IMR-90 (cell line): ENCODE measurements around the gene PI3. TPM values are rescaled to one million over a fixed set of nuclear protein-coding genes. Genes with fewer than 3 reads are reported as not detected.

Experiments
- ATAC-seq: fragments of 200-7000 bp; cut with Tn5 transposase; 2 replicates; pipeline ENCODE4 v1.9.1; 2020; ENCODE audit warnings: low read depth, mild to moderate bottlenecking, moderate library complexity
- BruUV-seq: library from RNA; stranded (reverse); fragments of 400-500 nt; replicated peaks from 2 replicates; lab custom pipeline; 2021; lab: Mats Ljungman, UMichigan
- CTCF ChIA-PET: fragments of 300-600 bp; formaldehyde crosslinking; extraction: SDS; loops from one replicate; lab custom pipeline; 2021; ENCODE audit warnings: antibody characterized with exemption; lab: Yijun Ruan, JAX
- POLR2A ChIA-PET: fragments of 300-600 bp; sonication (Branson Sonifier 250); formaldehyde crosslinking; loops from one replicate; lab custom pipeline; 2022; ENCODE audit warnings: antibody characterized with exemption; ENCODE audit not compliant: unreplicated experiment; lab: Charles Lee
- DNase-seq: peaks from one replicate; pipeline ENCODE4 v3.0.0; 2013
- H2AFZ ChIP-seq: replicated peaks from 2 replicates; pipeline ENCODE3; 2013; ENCODE audit warnings: low read length, mild to moderate bottlenecking; ENCODE audit not compliant: poor library complexity
- H2AK5ac ChIP-seq: 2 replicates; pipeline ENCODE4 v1.6.1; 2013; ENCODE audit warnings: low read depth, low read length, inconsistent platforms
- H2AK9ac ChIP-seq: replicated peaks from 2 replicates; pipeline ENCODE3; 2013; ENCODE audit warnings: mild to moderate bottlenecking, low read depth, low read length, moderate library complexity; ENCODE audit not compliant: poor library complexity
- H2BK120ac ChIP-seq: 2 replicates; pipeline ENCODE4 v1.6.1; 2013; ENCODE audit warnings: low read depth, low read length, inconsistent platforms
- H2BK15ac ChIP-seq: 3 replicates; pipeline ENCODE4 v1.6.1; 2013; ENCODE audit warnings: low read depth, low read length, inconsistent platforms
- H2BK20ac ChIP-seq: 2 replicates; pipeline ENCODE4 v1.6.1; 2013; ENCODE audit warnings: low read depth, mild to moderate bottlenecking, inconsistent platforms, low read length, moderate library complexity
- H2BK5ac ChIP-seq: 2 replicates; pipeline ENCODE4 v1.6.1; 2013; ENCODE audit warnings: mild to moderate bottlenecking, low read depth, low read length, inconsistent platforms; ENCODE audit not compliant: poor library complexity, severe bottlenecking
- H3K14ac ChIP-seq: replicated peaks from 2 replicates; pipeline ENCODE4 v1.6.1; 2013; ENCODE audit warnings: low read depth, low read length, inconsistent platforms
- H3K18ac ChIP-seq: 2 replicates; pipeline ENCODE4 v1.6.1; 2013; ENCODE audit warnings: low read depth, low read length, control low read depth
- H3K23ac ChIP-seq: 2 replicates; pipeline ENCODE4 v1.6.1; 2013; ENCODE audit warnings: low read depth, low read length, inconsistent platforms
- H3K27ac ChIP-seq: 2 replicates; pipeline ENCODE4 v1.5.1; 2013; ENCODE audit warnings: mild to moderate bottlenecking, control low read depth, low read length; ENCODE audit not compliant: insufficient read depth
- H3K27me3 ChIP-seq: 2 replicates; pipeline ENCODE4 v1.6.1; 2013; ENCODE audit warnings: low read length; ENCODE audit not compliant: control insufficient read depth, insufficient read depth
- H3K36me3 ChIP-seq: 2 replicates; pipeline ENCODE4 v1.6.1; 2013; ENCODE audit warnings: low read length, mixed read lengths; ENCODE audit not compliant: control insufficient read depth, insufficient read depth
- H3K4ac ChIP-seq: 2 replicates; pipeline ENCODE4 v1.6.1; 2013; ENCODE audit warnings: low read depth, low read length, inconsistent platforms
- H3K4me1 ChIP-seq: 2 replicates; pipeline ENCODE4 v1.6.1; 2013; ENCODE audit warnings: low read length, mixed read lengths; ENCODE audit not compliant: control insufficient read depth, insufficient read depth
- H3K4me2 ChIP-seq: 2 replicates; pipeline ENCODE4 v1.6.1; 2013; ENCODE audit warnings: low read depth, mild to moderate bottlenecking, control low read depth, low read length, moderate library complexity
- H3K4me3 ChIP-seq: 2 replicates; pipeline ENCODE4 v1.5.1; 2013; ENCODE audit warnings: low read depth, mild to moderate bottlenecking, control low read depth, low read length, moderate library complexity; ENCODE audit not compliant: insufficient read depth
- H3K56ac ChIP-seq: 2 replicates; pipeline ENCODE4 v1.6.1; 2013; ENCODE audit warnings: low read length, inconsistent platforms; ENCODE audit not compliant: insufficient read depth; ENCODE audit errors: extremely low read depth
- H3K79me1 ChIP-seq, 2 experiments: 2 replicates each; pipeline ENCODE4 v1.6.1; 2013; ENCODE audit warnings: low read length in 2 of 2, inconsistent platforms in 1 of 2, low read depth in 1 of 2
- H3K9ac ChIP-seq: 2 replicates; pipeline ENCODE4 v1.6.1; 2013; ENCODE audit warnings: low read depth, low read length, control low read depth
- H3K9me1 ChIP-seq: 2 replicates; pipeline ENCODE4 v1.6.1; 2013; ENCODE audit warnings: low read length, inconsistent platforms; ENCODE audit not compliant: insufficient read depth
- H3K9me3 ChIP-seq: 2 replicates; pipeline ENCODE4 v1.6.1; 2013; ENCODE audit warnings: low read length; ENCODE audit not compliant: control insufficient read depth, insufficient read depth
- H4K20me1 ChIP-seq: 2 replicates; pipeline ENCODE4 v1.6.1; 2013; ENCODE audit warnings: low read length, inconsistent platforms; ENCODE audit not compliant: insufficient read depth
- H4K5ac ChIP-seq: 2 replicates; pipeline ENCODE4 v1.6.1; 2013; ENCODE audit warnings: mild to moderate bottlenecking, low read depth, low read length, control low read depth
- H4K8ac ChIP-seq, 2 experiments: 2 replicates each; pipeline ENCODE4 v1.6.1; 2013; ENCODE audit warnings: low read depth in 2 of 2, low read length in 2 of 2, control low read depth in 1 of 2, inconsistent platforms in 1 of 2
- H4K91ac ChIP-seq: 2 replicates; pipeline ENCODE4 v1.6.1; 2013; ENCODE audit warnings: low read depth, low read length, inconsistent platforms; ENCODE audit not compliant: insufficient read depth
- BHLHE40 ChIP-seq: fragments of 150-350 bp; IDR thresholded peaks from 2 replicates; pipeline ENCODE4 v1.6.1; 2016; ENCODE audit warnings: mild to moderate bottlenecking, low read depth, low read length
- CEBPB ChIP-seq: IDR thresholded peaks from 2 replicates; pipeline ENCODE4 v1.6.1; 2012; ENCODE audit warnings: low read depth, low read length, improper control_type of control experiment
- CHD1 ChIP-seq: IDR thresholded peaks from 2 replicates; pipeline ENCODE4 v1.6.1; 2012; ENCODE audit warnings: low read depth, low read length, improper control_type of control experiment
- CTCF ChIP-seq: conservative IDR thresholded peaks from 2 replicates; pipeline ENCODE4 v1.5.1; 2012; ENCODE audit warnings: mild to moderate bottlenecking, low read depth, low read length, improper control_type of control experiment
- ELK1 ChIP-seq: fragments of 150-350 bp; IDR thresholded peaks from 2 replicates; pipeline ENCODE4 v1.6.1; 2016; ENCODE audit warnings: low read depth, mild to moderate bottlenecking, low read length, moderate library complexity, borderline replicate concordance
- FOS ChIP-seq: fragments of 150-350 bp; IDR thresholded peaks from 2 replicates; pipeline ENCODE4 v1.6.1; 2016; ENCODE audit warnings: low read depth, low read length
- MAFK ChIP-seq: IDR thresholded peaks from 2 replicates; pipeline ENCODE4 v1.6.1; 2012; ENCODE audit warnings: low read depth, low read length, improper control_type of control experiment
- MAZ ChIP-seq: IDR thresholded peaks from 2 replicates; pipeline ENCODE4 v1.6.1; 2012; ENCODE audit warnings: low read depth, mild to moderate bottlenecking, low read length, improper control_type of control experiment, moderate library complexity, borderline replicate concordance
- POLR2A ChIP-seq: IDR thresholded peaks from 2 replicates; pipeline ENCODE4 v1.6.1; 2012; ENCODE audit warnings: mild to moderate bottlenecking, low read depth, low read length
- RAD21 ChIP-seq: IDR thresholded peaks from 2 replicates; pipeline ENCODE4 v1.6.1; 2012; ENCODE audit warnings: low read length, improper control_type of control experiment
- RCOR1 ChIP-seq: IDR thresholded peaks from 2 replicates; pipeline ENCODE4 v1.6.1; 2012; ENCODE audit warnings: mild to moderate bottlenecking, low read length, improper control_type of control experiment; ENCODE audit not compliant: insufficient replicate concordance
- RFX5 ChIP-seq: IDR thresholded peaks from 2 replicates; pipeline ENCODE4 v1.8.0; 2012; ENCODE audit warnings: low read depth, mild to moderate bottlenecking, low read length, moderate library complexity
- USF2 ChIP-seq: fragments of 150-350 bp; IDR thresholded peaks from 2 replicates; pipeline ENCODE4 v1.6.1; 2017; ENCODE audit warnings: mild to moderate bottlenecking, antibody characterized with exemption, low read length, low read depth
- WGBS, 2 experiments: methylation state at CpG; one replicate each; pipeline versions ENCODE4 v1.1.5 to v1.1.7; 2013; ENCODE audit warnings: missing lambda C conversion rate in 2 of 2; ENCODE audit not compliant: insufficient read length in 1 of 2; ENCODE audit errors: extremely low coverage in 2 of 2; 5-methylcytosine and 5-hydroxymethylcytosine counted together
- dilution Hi-C: fragments of 300-500 bp; cut with HindIII; formaldehyde crosslinking; loops from one replicate; pipeline ENCODE4 v1.14.3; 2018; ENCODE audit warnings: low sequenced_read_pairs; ENCODE audit not compliant: unreplicated experiment
- in situ Hi-C: fragments of 300-500 bp; cut with MboI; formaldehyde crosslinking; loops from 3 replicates; pipeline ENCODE4 v1.14.3; 2019; ENCODE audit warnings: low sequenced_read_pairs, inconsistent platforms, mixed read lengths
- intact Hi-C: fragments of 100-400 bp; cut with micrococcal nuclease; formaldehyde crosslinking; loops from 2 replicates; pipeline ENCODE4 v1.10.0; 2022
- polyA plus RNA-seq, 3 experiments: library from polyadenylated mRNA; depleted of rRNA; stranded (reverse); fragments of >200 nt; gene quantifications; 2 replicates each; pipeline ENCODE4 v1.2.3, GENCODE V29; 2012; ENCODE audit warnings: low replicate concordance in 1 of 3
- total RNA-seq: library from RNA; depleted of rRNA; stranded (reverse); fragments of >200 nt; gene quantifications from 2 replicates; pipeline ENCODE4 v1.2.3, GENCODE V29; 2012

Gene PI3
- total and polyA plus RNA-seq, 2 of the 4 experiments (the other 2 are of a cell fraction): not detected

- Histone ChIP-seq H3K4me2 (no peak overlapping the region), H3K14ac (no peak overlapping the region), H3K79me1 (no peaks in the 10 kb centered on the region), H3K9me1 (no peaks in the 10 kb centered on the region), H2BK15ac (no peak overlapping the region), H3K27ac (no peak overlapping the region), H2AK5ac (no peak overlapping the region), H2BK120ac (no peak overlapping the region), H2AK9ac (no peak overlapping the region), H3K27me3 (peaks cover 9% of the 10 kb centered on the region), H3K56ac (no peak overlapping the region), H2BK20ac (no peak overlapping the region), H2BK5ac (no peak overlapping the region), H4K8ac (no peak overlapping the region), H3K18ac (no peak overlapping the region), H3K36me3 (no peaks in the 10 kb centered on the region), H3K9ac (no peak overlapping the region), H3K4me1 (no peaks in the 10 kb centered on the region), H2AFZ (no peak overlapping the region), H4K20me1 (no peaks in the 10 kb centered on the region), H4K5ac (no peak overlapping the region), H4K91ac (no peak overlapping the region), H3K4ac (no peak overlapping the region), H3K23ac (no peak overlapping the region), H3K9me3 (no peaks in the 10 kb centered on the region), H3K4me3 (no peak overlapping the region)
- dilution Hi-C loops: no loop called here
- in situ Hi-C loops: no loop called here
- no peak for DNase-seq
- TF ChIP-seq FOS (no peak), RFX5 (no peak), ELK1 (no peak), CTCF (no peak), RCOR1 (no peak), RAD21 (no peak), USF2 (no peak), MAZ (no peak), CEBPB (no peak), MAFK (no peak), CHD1 (no peak), POLR2A (no peak), BHLHE40 (no peak)
- intact Hi-C loops: no loop called here
- ChIA-PET CTCF (no interaction called here), POLR2A (no interaction called here)
- no peak for ATAC-seq
- no CpG with 5 or more reads among the region's 3 CpGs for WGBS, 2 experiments
- no TSS peak for BruUV-seq
These were observed 25.6 kb upstream of the PI3 start for GRCh38 chr20:45149062-45149461.
